Heart left ventricle (tissue), 16 donors: ENCODE measurements around the gene SNX25. TPM values are rescaled to one million over a fixed set of nuclear protein-coding genes. Genes with fewer than 3 reads are reported as not detected.

Experiments used
- ATAC-seq, 4 donors: fragments of 200-7000 bp; cut with Tn5 transposase; one replicate each; pipeline ENCODE4 v1.9.1; 2020 to 2022; ENCODE audit warnings: moderate library complexity in 4 of 4, mild to moderate bottlenecking in 3 of 4, moderate number of reproducible peaks in 1 of 4
- DNase-seq, 5 donors: peaks; one replicate each; pipeline ENCODE4 v3.0.0-alpha.2; 2020
- H3K27ac ChIP-seq, 12 donors: fragments of 200-600 bp; sonication (generic) in 4 of 12; one replicate each; pipeline versions ENCODE4 v1.5.0 to v1.8.0; 2016 to 2022; ENCODE audit warnings: mild to moderate bottlenecking in 2 of 12
- H3K27me3 ChIP-seq, 9 donors: fragments of 200-600 bp; sonication (generic) in 2 of 9; one replicate each; pipeline versions ENCODE4 v1.5.1 to v1.8.0; 2016 to 2022; ENCODE audit warnings: mild to moderate bottlenecking in 3 of 9
- H3K36me3 ChIP-seq, 9 donors: fragments of 200-600 bp; sonication (generic) in 2 of 9; one replicate each; pipeline versions ENCODE4 v1.5.0 to v1.8.0; 2018 to 2022; ENCODE audit warnings: mild to moderate bottlenecking in 2 of 9
- H3K4me1 ChIP-seq, 12 donors: fragments of 200-600 bp; sonication (generic) in 4 of 12; one replicate each; pipeline versions ENCODE4 v1.5.0 to v1.8.0; 2016 to 2022; ENCODE audit warnings: mild to moderate bottlenecking in 3 of 12
- H3K4me3 ChIP-seq, 12 donors: fragments of 200-600 bp; sonication (generic) in 4 of 12; one replicate each; pipeline versions ENCODE4 v1.5.0 to v1.8.0; 2017 to 2022; ENCODE audit warnings: mild to moderate bottlenecking in 9 of 12, moderate library complexity in 4 of 12
- H3K9me3 ChIP-seq, 12 donors: fragments of 200-600 bp; sonication (generic) in 4 of 12; one replicate each; pipeline versions ENCODE4 v1.5.0 to v1.8.0; 2016 to 2022; ENCODE audit warnings: mild to moderate bottlenecking in 1 of 12
- CTCF ChIP-seq, 12 donors: fragments of 200-600 bp; sonication (generic) in 4 of 12; IDR thresholded peaks; one replicate each; pipeline versions ENCODE4 v1.5.0 to v1.8.0; 2018 to 2022; ENCODE audit warnings: antibody characterized with exemption in 12 of 12, mild to moderate bottlenecking in 5 of 12
- POLR2A ChIP-seq, 2 donors: fragments of 450-650 bp; IDR thresholded peaks; one replicate each; pipeline ENCODE4 v1.6.1; 2017; ENCODE audit warnings: antibody characterized with exemption in 2 of 2, mild to moderate bottlenecking in 2 of 2, moderate library complexity in 2 of 2
- WGBS, 4 donors: extraction: QIAGEN DNeasy Blood & Tissue Kit in 2 of 4; methylation state at CpG; one replicate each; pipeline versions ENCODE4 v1.1.5 to v1.1.7; 2013 to 2018; 5-methylcytosine and 5-hydroxymethylcytosine counted together
- intact Hi-C, 10 donors: fragments of 100-400 bp; cut with DNase I; formaldehyde crosslinking; loops; one replicate each; pipeline versions ENCODE4 v1.11.1 to v1.14.2; 2022
- polyA plus RNA-seq, 2 donors: library from polyadenylated mRNA; stranded (reverse); fragments of 200-250 nt; gene quantifications; one replicate each; pipeline ENCODE4 v1.2.3, GENCODE V29; 2013
- total RNA-seq, 9 donors: library from RNA; depleted of rRNA in 2 of 9; stranded (reverse); fragments of >200 nt in 2 of 9; fragmentation: NEBNext Ultra II Directional in 3 of 9; extraction: Animal tissue kit (Norgen Biotek cat#: 25700) in 3 of 9; gene quantifications; one replicate each; pipeline versions ENCODE4 v1.1.0 to v1.2.4, GENCODE V29; 2016 to 2023
- donor health status: ischemic (EF 13 %, LVEDD 7.1; RV severe dilation, severe dysfunction).
- donor health status: healthy with polysubstance abuse.
- donor health status: DM: no; HTN: yes; CAD: no.
- donor health status: DM: no; HTN: no; CAD: no.
- donor health status: ischemic (EF 25% LVEDD 6.9; RV normal size, moderate dysfunction).
- donor health status: ischemic (EF 25% LVEDD 5.7; RV mildly dilated, moderate dysfunction).
- donor health status: healthy.
- donor health status: DM: yes; HTN: yes; CAD: no.
- donor health status: ischemic (EF 35%, LVEDD 5.7; RV mildly dilated, moderate dysfunction).
- donor health status: nonischemic (EF 11% LVEDD 7.7; RV severe dilation, severe dysfunction).
- donor health status: DM: yes; HTN: yes; CAD: no.
- donor health status: PGD.
- donor health status: ischemic (EF 29% LVEDD 5.4; RV normal size, mild dysfunction).
- donor health status: nonischemic (EF 23%, LVEDD 6.1; RV moderate dilation, normal function).

SNX25 gene
- total and polyA plus RNA-seq, 11 donors, result 3.1 to 12.4 (median 10.1) TPM

- TF ChIP-seq CTCF (IDR thresholded peaks at IDR 0.05) (no peak), POLR2A (IDR thresholded peaks at IDR 0.05) (no peak)
- Histone ChIP-seq H3K36me3 (peaks cover 0 to 9% (median under 1%) of the 10 kb centered on the region in 9 donors), H3K4me1 (peaks cover 0 to 13% (median 0%) of the 10 kb centered on the region in 12 donors), H3K9me3 (no peaks in the 10 kb centered on the region), H3K27me3 (no peaks in the 10 kb centered on the region), H3K4me3 (no peak overlapping the region), H3K27ac (no peak overlapping the region)
- intact Hi-C loops, result no loop called here
- ATAC-seq (no peak), DNase-seq (no peak)
Measured at GRCh38 chr4:185283723-185284122, 74.3 kb downstream of the SNX25 start.

GRCh38 chr4:185285632-185286393, 76.4 kb downstream of the SNX25 start:
- H3K4me3 ChIP-seq, result no peak overlapping the region
- ATAC-seq (no peak), DNase-seq (no peak)
- H3K9me3 ChIP-seq, result no peaks in the 10 kb centered on the region
- intact Hi-C loops, result no loop called here
- TF ChIP-seq CTCF (IDR thresholded peaks at IDR 0.05) (no peak), POLR2A (IDR thresholded peaks at IDR 0.05) (no peak)
- peaks cover 0 to 20% (median 8%) of the 10 kb centered on the region in 9 donors for H3K36me3 ChIP-seq
- no peaks in the 10 kb centered on the region for H3K27me3 ChIP-seq
- 88 to 100% (median 96%) methylated on average over 6 of the region's 6 CpGs for WGBS, 4 donors
- no peak overlapping the region for H3K27ac ChIP-seq
- peaks cover 0 to 16% (median 0%) of the 10 kb centered on the region in 12 donors for H3K4me1 ChIP-seq

- TF ChIP-seq CTCF (IDR thresholded peaks at IDR 0.05) (no peak), POLR2A (IDR thresholded peaks at IDR 0.05) (no peak)
- no peak overlapping the region for H3K4me3 ChIP-seq
- H3K9me3 ChIP-seq, result no peaks in the 10 kb centered on the region
- WGBS, 4 donors, result 49 to 65% (median 58%) methylated on average over 3 of the region's 3 CpGs
- H3K36me3 ChIP-seq, result peaks cover 0 to 20% (median 8%) of the 10 kb centered on the region in 9 donors
- peak in 2 of 4 donors; percentile 53 to 59 for ATAC-seq
- DNase-seq, result no peak
- no peaks in the 10 kb centered on the region for H3K27me3 ChIP-seq
- H3K27ac ChIP-seq, result no peak overlapping the region
- intact Hi-C loops, result no loop called here
- peaks cover 0 to 18% (median 0%) of the 10 kb centered on the region in 12 donors for H3K4me1 ChIP-seq
Measured at GRCh38 chr4:185286571-185286970, 77.2 kb downstream of the SNX25 start.

- WGBS, 4 donors, result 87 to 96% (median 92%) methylated on average over 4 of the region's 4 CpGs
- Histone ChIP-seq H3K9me3 (no peaks in the 10 kb centered on the region), H3K27ac (no peak overlapping the region), H3K27me3 (no peaks in the 10 kb centered on the region), H3K4me3 (no peak overlapping the region), H3K36me3 (peaks cover 0 to 20% (median 8%) of the 10 kb centered on the region in 9 donors), H3K4me1 (peaks cover 0 to 18% (median 0%) of the 10 kb centered on the region in 12 donors)
- intact Hi-C loops, result no loop called here
- ATAC-seq (peak in 1 of 4 donors; percentile 14), DNase-seq (no peak)
- TF ChIP-seq POLR2A (IDR thresholded peaks at IDR 0.05) (no peak), CTCF (IDR thresholded peaks at IDR 0.05) (no peak)
Measured at GRCh38 chr4:185287031-185287430, 77.6 kb downstream of the SNX25 start.
